OCI-LY1 (cell line): Measurements from ENCODE around the gene TGFBRAP1.

Experiments
- H2AFZ ChIP-seq: fragments of 200-600 bp; sonication (generic), shearing (Covaris generic); 2 replicates; pipeline ENCODE4 v1.6.0; 2014; ENCODE audit warnings: antibody characterized with exemption, mild to moderate bottlenecking, low read length
- H3F3A ChIP-seq: fragments of 200-600 bp; sonication (generic), shearing (Covaris generic); 2 replicates; pipeline ENCODE4 v1.6.0; 2014; ENCODE audit warnings: mild to moderate bottlenecking, antibody characterized with exemption, low read length, moderate library complexity; ENCODE audit not compliant: insufficient read depth
- H3K27ac ChIP-seq: fragments of 200-600 bp; sonication (generic); 2 replicates; pipeline ENCODE4 v1.5.1; 2014; ENCODE audit warnings: low read length, mixed run types, mild to moderate bottlenecking, low read depth; ENCODE audit not compliant: poor library complexity, severe bottlenecking
- H3K27me3 ChIP-seq: fragments of 200-600 bp; sonication (generic); 2 replicates; pipeline ENCODE4 v1.6.0; 2014; ENCODE audit warnings: antibody characterized with exemption, mild to moderate bottlenecking, low read length, moderate library complexity; ENCODE audit not compliant: insufficient read depth
- H3K36me3 ChIP-seq: fragments of 200-600 bp; sonication (generic); 2 replicates; pipeline ENCODE4 v1.6.1; 2014; ENCODE audit warnings: mild to moderate bottlenecking, antibody characterized with exemption, low read length, moderate library complexity, mixed read lengths; ENCODE audit not compliant: insufficient read depth
- H3K4me1 ChIP-seq: fragments of 200-600 bp; sonication (generic); 2 replicates; pipeline ENCODE4 v1.5.1; 2014; ENCODE audit warnings: mild to moderate bottlenecking, low read length, moderate library complexity; ENCODE audit not compliant: insufficient read depth, severe bottlenecking
- H3K4me2 ChIP-seq: fragments of 200-600 bp; sonication (generic), shearing (Covaris generic); 2 replicates; pipeline ENCODE4 v1.6.1; 2014; ENCODE audit warnings: low read length
- H3K4me3 ChIP-seq: fragments of 200-600 bp; sonication (generic); 2 replicates; pipeline ENCODE4 v1.5.1; 2014; ENCODE audit warnings: low read length, low read depth, mild to moderate bottlenecking, mixed read lengths; ENCODE audit not compliant: poor library complexity, severe bottlenecking
- H3K79me2 ChIP-seq: fragments of 200-600 bp; shearing (Covaris generic); 2 replicates; pipeline ENCODE4 v1.6.1; 2016; ENCODE audit warnings: mixed run types, low read length, mixed read lengths; ENCODE audit not compliant: insufficient read depth
- H3K9ac ChIP-seq: fragments of 200-600 bp; sonication (generic), shearing (Covaris generic); 2 replicates; pipeline ENCODE4 v1.6.1; 2014; ENCODE audit warnings: mild to moderate bottlenecking, low read length, mixed read lengths
- H3K9me2 ChIP-seq: fragments of 200-600 bp; sonication (generic), shearing (Covaris generic); 2 replicates; pipeline ENCODE4 v1.6.1; 2014; ENCODE audit warnings: low read depth, mild to moderate bottlenecking, low read length, mixed read lengths
- H3K9me3 ChIP-seq: fragments of 200-600 bp; shearing (Covaris generic); 2 replicates; pipeline ENCODE4 v1.6.1; 2014; ENCODE audit warnings: low read length, mixed read lengths
- H4K20me1 ChIP-seq: fragments of 200-600 bp; sonication (generic), shearing (Covaris generic); 2 replicates; pipeline ENCODE4 v1.6.0; 2016; ENCODE audit warnings: mild to moderate bottlenecking, low read length; ENCODE audit not compliant: insufficient read depth
- EZH2 ChIP-seq: fragments of 200-600 bp; sonication (generic), shearing (Covaris generic); IDR thresholded peaks from 2 replicates; pipeline ENCODE4 v1.8.0; 2017; ENCODE audit warnings: borderline replicate concordance, mixed run types, mild to moderate bottlenecking, antibody characterized with exemption, low read length, moderate library complexity, mixed read lengths
- TF ChIP-seq, protein P1 (sequence below): fragments of 200-600 bp; sonication (generic), shearing (Covaris generic); IDR thresholded peaks from 2 replicates; pipeline ENCODE4 v1.5.1; 2017; ENCODE audit warnings: mild to moderate bottlenecking, antibody characterized with exemption, low read length, moderate library complexity, mixed read lengths

The TGFBRAP1 gene

DNA sequence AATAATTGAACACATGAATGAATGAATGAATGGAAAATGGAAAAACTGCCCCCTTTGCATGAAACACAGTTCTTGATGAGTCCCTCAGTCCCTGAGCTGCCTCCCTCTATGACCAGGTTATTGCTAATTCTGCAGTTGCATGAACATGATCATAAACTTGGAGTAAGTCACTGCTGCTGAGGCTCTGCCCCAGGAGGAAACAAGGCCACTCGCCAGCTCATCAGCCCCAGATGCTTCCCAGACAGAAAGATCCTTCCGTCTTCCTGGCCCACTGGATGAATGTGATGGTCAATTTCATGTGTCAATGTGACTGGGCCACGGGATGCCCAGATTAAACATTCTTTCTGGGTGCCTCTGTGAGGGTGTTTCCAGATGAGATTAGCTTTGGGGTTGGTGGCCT is 71.6 kb downstream of the TGFBRAP1 start:
- no peak overlapping the region for H3K27ac ChIP-seq
- no peaks in the 10 kb centered on the region for H3K27me3 ChIP-seq
- no peaks in the 10 kb centered on the region for H3K79me2 ChIP-seq
- H3K9ac ChIP-seq = no peak overlapping the region
- H3K9me2 ChIP-seq = no peaks in the 10 kb centered on the region
- no peak for TF ChIP-seq EZH2
- TF ChIP-seq, protein P1, sequence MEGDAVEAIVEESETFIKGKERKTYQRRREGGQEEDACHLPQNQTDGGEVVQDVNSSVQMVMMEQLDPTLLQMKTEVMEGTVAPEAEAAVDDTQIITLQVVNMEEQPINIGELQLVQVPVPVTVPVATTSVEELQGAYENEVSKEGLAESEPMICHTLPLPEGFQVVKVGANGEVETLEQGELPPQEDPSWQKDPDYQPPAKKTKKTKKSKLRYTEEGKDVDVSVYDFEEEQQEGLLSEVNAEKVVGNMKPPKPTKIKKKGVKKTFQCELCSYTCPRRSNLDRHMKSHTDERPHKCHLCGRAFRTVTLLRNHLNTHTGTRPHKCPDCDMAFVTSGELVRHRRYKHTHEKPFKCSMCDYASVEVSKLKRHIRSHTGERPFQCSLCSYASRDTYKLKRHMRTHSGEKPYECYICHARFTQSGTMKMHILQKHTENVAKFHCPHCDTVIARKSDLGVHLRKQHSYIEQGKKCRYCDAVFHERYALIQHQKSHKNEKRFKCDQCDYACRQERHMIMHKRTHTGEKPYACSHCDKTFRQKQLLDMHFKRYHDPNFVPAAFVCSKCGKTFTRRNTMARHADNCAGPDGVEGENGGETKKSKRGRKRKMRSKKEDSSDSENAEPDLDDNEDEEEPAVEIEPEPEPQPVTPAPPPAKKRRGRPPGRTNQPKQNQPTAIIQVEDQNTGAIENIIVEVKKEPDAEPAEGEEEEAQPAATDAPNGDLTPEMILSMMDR = no peak
- no peaks in the 10 kb centered on the region for H3K36me3 ChIP-seq
- H3K4me3 ChIP-seq = no peak overlapping the region
- no peaks in the 10 kb centered on the region for H3F3A ChIP-seq
- no peak overlapping the region for H2AFZ ChIP-seq
- H4K20me1 ChIP-seq = no peaks in the 10 kb centered on the region
- no peaks in the 10 kb centered on the region for H3K4me1 ChIP-seq
- H3K4me2 ChIP-seq = no peak overlapping the region
- no peaks in the 10 kb centered on the region for H3K9me3 ChIP-seq

DNA sequence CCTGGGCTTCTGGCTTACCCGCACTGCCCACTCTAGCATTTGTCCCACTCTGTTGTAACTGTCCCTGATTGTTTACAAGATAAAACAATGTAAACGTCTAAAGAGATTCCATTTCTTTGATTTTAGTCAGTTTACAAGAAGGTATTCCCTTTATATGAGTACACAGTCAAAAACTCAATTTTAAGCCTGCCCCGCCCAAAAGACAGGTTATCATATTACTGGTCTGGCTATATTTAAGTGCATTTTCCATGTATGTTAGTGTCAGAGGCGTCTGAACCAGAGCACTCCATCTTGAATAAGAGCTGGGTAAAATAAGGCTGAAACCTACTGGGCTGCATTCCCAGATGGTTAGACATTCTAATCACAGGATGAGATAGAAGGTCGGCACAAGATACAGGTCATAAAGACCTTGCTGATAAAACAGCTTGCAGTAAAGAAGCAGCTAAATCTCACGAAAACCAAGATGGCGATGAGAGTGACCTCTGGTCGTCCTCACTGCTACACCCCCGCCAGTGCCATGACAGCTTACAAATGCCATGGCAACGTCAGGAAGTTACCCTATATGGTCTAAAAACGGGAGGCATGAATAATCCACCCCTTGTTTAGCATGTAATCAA is 73.0 kb downstream of the TGFBRAP1 start:
- no peak overlapping the region for H3K9ac ChIP-seq
- H3K4me1 ChIP-seq = no peaks in the 10 kb centered on the region

DNA sequence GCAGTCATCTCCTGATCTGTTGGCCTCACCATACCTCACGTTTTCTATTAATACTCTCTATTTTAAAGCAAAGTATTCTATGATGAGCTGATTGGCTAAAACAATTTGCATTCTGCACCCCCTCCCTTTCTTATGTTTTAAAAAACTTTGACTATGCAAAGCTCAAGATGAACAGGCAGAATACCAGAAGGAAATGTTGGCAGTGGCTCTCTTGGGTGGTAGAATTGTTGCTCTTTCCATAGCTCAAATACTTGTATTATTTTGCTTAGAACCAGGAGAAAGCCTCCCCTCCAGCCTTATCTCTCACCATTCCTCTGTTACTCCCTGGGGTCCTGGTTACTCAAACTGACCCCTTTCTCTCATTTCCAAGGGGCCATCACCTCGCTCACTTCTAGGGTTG is 73.6 kb downstream of the TGFBRAP1 start:
- no peaks in the 10 kb centered on the region for H3K79me2 ChIP-seq
- no peak overlapping the region for H3K27ac ChIP-seq
- no peaks in the 10 kb centered on the region for H3K9me2 ChIP-seq
- no peaks in the 10 kb centered on the region for H3K4me1 ChIP-seq
- no peaks in the 10 kb centered on the region for H3F3A ChIP-seq
- H3K9me3 ChIP-seq = no peaks in the 10 kb centered on the region
- H3K9ac ChIP-seq = no peak overlapping the region
- H4K20me1 ChIP-seq = no peaks in the 10 kb centered on the region
- H3K36me3 ChIP-seq = no peaks in the 10 kb centered on the region
- H3K27me3 ChIP-seq = no peaks in the 10 kb centered on the region
- TF ChIP-seq, protein P1 = no peak
- TF ChIP-seq EZH2 = no peak
- no peak overlapping the region for H3K4me2 ChIP-seq
- no peak overlapping the region for H2AFZ ChIP-seq
- no peak overlapping the region for H3K4me3 ChIP-seq

More for the DNA sequence above, 73.0 kb downstream of the TGFBRAP1 start:
- no peak overlapping the region for H3K4me2 ChIP-seq
- no peaks in the 10 kb centered on the region for H3K27me3 ChIP-seq
- no peaks in the 10 kb centered on the region for H3K9me3 ChIP-seq
- H3F3A ChIP-seq = no peaks in the 10 kb centered on the region
- H2AFZ ChIP-seq = no peak overlapping the region
- H3K27ac ChIP-seq = no peak overlapping the region
- no peak overlapping the region for H3K4me3 ChIP-seq
- no peaks in the 10 kb centered on the region for H4K20me1 ChIP-seq
- H3K36me3 ChIP-seq = no peaks in the 10 kb centered on the region
- H3K9me2 ChIP-seq = no peaks in the 10 kb centered on the region
- no peaks in the 10 kb centered on the region for H3K79me2 ChIP-seq
- TF ChIP-seq, protein P1 = no peak
- no peak for TF ChIP-seq EZH2
